ENCODE results near the gene SKIC3.

Gene SKIC3

DNA sequence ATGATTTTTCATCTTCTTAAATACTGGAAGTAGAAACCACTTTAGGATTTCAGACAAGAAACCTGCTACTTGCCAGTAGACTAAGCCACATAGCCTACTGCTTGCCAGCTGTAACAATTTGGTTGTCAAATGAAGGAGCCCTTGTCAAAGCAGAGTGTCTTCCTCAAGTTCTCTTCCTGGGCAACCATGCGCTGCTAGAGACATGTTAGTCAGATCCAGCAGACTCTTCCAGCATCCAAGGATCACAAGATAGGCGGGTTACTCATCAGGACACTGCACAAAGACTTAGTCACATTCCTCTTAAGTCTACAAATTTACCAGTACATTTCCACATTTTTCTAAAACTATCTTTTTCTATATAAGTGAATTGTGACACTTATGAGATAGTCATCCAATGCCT is 24.4 kb downstream of the SKIC3 start:
- H3K9ac ChIP-seq (ENCODE audit: low read depth, low read length) = no peak overlapping the region
- no peak overlapping the region for H3K27ac ChIP-seq (ENCODE audit: low read length)
- H3K36me3 ChIP-seq (ENCODE audit: insufficient read depth, low read depth, low read length) = peaks cover 52% of the 10 kb centered on the region

DNA sequence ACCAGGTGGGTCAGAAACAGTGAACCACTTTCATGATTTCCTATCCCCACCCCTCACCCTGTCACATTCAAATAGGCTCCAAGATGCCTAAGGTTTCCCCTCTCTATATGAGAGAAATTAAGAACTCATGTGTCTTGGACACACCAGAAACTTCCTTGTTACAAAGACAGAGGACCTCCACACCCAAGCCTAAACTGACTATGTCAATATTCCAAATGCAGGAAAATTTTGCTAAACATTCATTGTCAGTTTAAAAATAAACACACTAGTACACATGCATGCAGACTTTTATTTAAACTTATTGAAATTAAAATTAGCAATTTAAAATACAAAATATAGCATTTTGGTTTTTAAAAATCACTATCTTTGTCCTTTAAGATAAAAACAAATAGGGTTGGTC is 26.2 kb downstream of the SKIC3 start:
- Histone ChIP-seq H3K9ac (ENCODE audit: low read depth, low read length) (no peak overlapping the region), H3K4me1 (ENCODE audit: insufficient read depth, low read length) (peaks cover 21% of the 10 kb centered on the region), H3K27me3 (ENCODE audit: insufficient read depth, low read length) (no peaks in the 10 kb centered on the region), H3K4me3 (ENCODE audit: low read length) (no peak overlapping the region), H3K36me3 (ENCODE audit: insufficient read depth, low read depth, low read length) (peaks cover 70% of the 10 kb centered on the region), H3K27ac (ENCODE audit: low read length) (no peak overlapping the region), H3K9me3 (ENCODE audit: insufficient read depth, low read depth, low read length) (no peaks in the 10 kb centered on the region)

More for the DNA sequence above, 24.4 kb downstream of the SKIC3 start:
- no peak overlapping the region for H3K4me3 ChIP-seq (ENCODE audit: low read length)
- H3K9me3 ChIP-seq (ENCODE audit: insufficient read depth, low read depth, low read length) = no peaks in the 10 kb centered on the region
- H3K27me3 ChIP-seq (ENCODE audit: insufficient read depth, low read length) = no peaks in the 10 kb centered on the region
- H3K4me1 ChIP-seq (ENCODE audit: insufficient read depth, low read length) = peaks cover 21% of the 10 kb centered on the region

GRCh38 chr5:95526871-95527270 is 27.9 kb downstream of the SKIC3 start:
- Histone ChIP-seq H3K9ac (ENCODE audit: low read depth, low read length) (no peak overlapping the region), H3K4me3 (ENCODE audit: low read length) (no peak overlapping the region), H3K9me3 (ENCODE audit: insufficient read depth, low read depth, low read length) (no peaks in the 10 kb centered on the region), H3K27me3 (ENCODE audit: insufficient read depth, low read length) (no peaks in the 10 kb centered on the region), H3K4me1 (ENCODE audit: insufficient read depth, low read length) (peaks cover 5% of the 10 kb centered on the region), H3K36me3 (ENCODE audit: insufficient read depth, low read depth, low read length) (peaks cover 87% of the 10 kb centered on the region), H3K27ac (ENCODE audit: low read length) (no peak overlapping the region)

GRCh38 chr5:95524423-95524822 is 30.4 kb downstream of the SKIC3 start:
- H3K9ac ChIP-seq (ENCODE audit: low read depth, low read length) = no peak overlapping the region
- H3K36me3 ChIP-seq (ENCODE audit: insufficient read depth, low read depth, low read length) = peaks cover 94% of the 10 kb centered on the region
- no peaks in the 10 kb centered on the region for H3K9me3 ChIP-seq (ENCODE audit: insufficient read depth, low read depth, low read length)
- H3K4me1 ChIP-seq (ENCODE audit: insufficient read depth, low read length) = no peaks in the 10 kb centered on the region
- H3K4me3 ChIP-seq (ENCODE audit: low read length) = no peak overlapping the region
- no peaks in the 10 kb centered on the region for H3K27me3 ChIP-seq (ENCODE audit: insufficient read depth, low read length)
- H3K27ac ChIP-seq (ENCODE audit: low read length) = no peak overlapping the region

GRCh38 chr5:95520206-95520605 is 34.6 kb downstream of the SKIC3 start:
- H3K4me1 ChIP-seq (ENCODE audit: insufficient read depth, low read length) = no peaks in the 10 kb centered on the region
- H3K27ac ChIP-seq (ENCODE audit: low read length) = no peak overlapping the region
- no peaks in the 10 kb centered on the region for H3K9me3 ChIP-seq (ENCODE audit: insufficient read depth, low read depth, low read length)
- H3K4me3 ChIP-seq (ENCODE audit: low read length) = no peak overlapping the region
- no peaks in the 10 kb centered on the region for H3K27me3 ChIP-seq (ENCODE audit: insufficient read depth, low read length)
- peaks cover 95% of the 10 kb centered on the region for H3K36me3 ChIP-seq (ENCODE audit: insufficient read depth, low read depth, low read length)
- no peak overlapping the region for H3K9ac ChIP-seq (ENCODE audit: low read depth, low read length)

DNA sequence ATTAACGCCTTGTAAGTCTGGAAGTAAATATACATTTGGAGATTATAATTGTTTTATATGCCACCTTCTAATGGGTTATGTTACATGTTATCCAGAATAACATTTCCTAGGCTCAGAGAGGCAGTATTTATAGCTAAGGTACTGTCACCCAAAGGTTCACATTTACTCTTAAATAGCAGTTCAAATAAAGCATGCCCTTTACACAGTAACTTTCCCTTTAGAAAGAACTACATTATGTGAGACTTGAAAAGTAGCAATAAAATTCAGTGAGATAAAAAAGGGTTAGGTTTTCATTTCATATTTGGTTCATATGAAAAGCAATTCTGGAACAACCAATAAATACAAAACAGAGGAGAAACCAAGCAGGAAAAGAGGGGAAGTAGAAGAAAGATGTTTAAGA is 35.1 kb downstream of the SKIC3 start:
- Histone ChIP-seq H3K9ac (ENCODE audit: low read depth, low read length) (no peak overlapping the region), H3K9me3 (ENCODE audit: insufficient read depth, low read depth, low read length) (no peaks in the 10 kb centered on the region), H3K27me3 (ENCODE audit: insufficient read depth, low read length) (no peaks in the 10 kb centered on the region), H3K4me1 (ENCODE audit: insufficient read depth, low read length) (no peaks in the 10 kb centered on the region), H3K36me3 (ENCODE audit: insufficient read depth, low read depth, low read length) (peaks cover 95% of the 10 kb centered on the region), H3K27ac (ENCODE audit: low read length) (no peak overlapping the region), H3K4me3 (ENCODE audit: low read length) (no peak overlapping the region)

- H3K27me3 ChIP-seq (ENCODE audit: insufficient read depth, low read length) = no peaks in the 10 kb centered on the region
- no peaks in the 10 kb centered on the region for H3K4me1 ChIP-seq (ENCODE audit: insufficient read depth, low read length)
- peaks cover 95% of the 10 kb centered on the region for H3K36me3 ChIP-seq (ENCODE audit: insufficient read depth, low read depth, low read length)
- no peaks in the 10 kb centered on the region for H3K9me3 ChIP-seq (ENCODE audit: insufficient read depth, low read depth, low read length)
- no peak overlapping the region for H3K27ac ChIP-seq (ENCODE audit: low read length)
- H3K4me3 ChIP-seq (ENCODE audit: low read length) = no peak overlapping the region
- no peak overlapping the region for H3K9ac ChIP-seq (ENCODE audit: low read depth, low read length)
These were observed 35.6 kb downstream of the SKIC3 start for GRCh38 chr5:95519151-95519550.

- Histone ChIP-seq H3K27ac (ENCODE audit: low read length) (no peak overlapping the region), H3K9me3 (ENCODE audit: insufficient read depth, low read depth, low read length) (no peaks in the 10 kb centered on the region), H3K9ac (ENCODE audit: low read depth, low read length) (no peak overlapping the region), H3K36me3 (ENCODE audit: insufficient read depth, low read depth, low read length) (peaks cover 94% of the 10 kb centered on the region), H3K4me1 (ENCODE audit: insufficient read depth, low read length) (no peaks in the 10 kb centered on the region), H3K27me3 (ENCODE audit: insufficient read depth, low read length) (no peaks in the 10 kb centered on the region), H3K4me3 (ENCODE audit: low read length) (no peak overlapping the region)
These were observed 36.4 kb downstream of the SKIC3 start for GRCh38 chr5:95518417-95518816.

DNA sequence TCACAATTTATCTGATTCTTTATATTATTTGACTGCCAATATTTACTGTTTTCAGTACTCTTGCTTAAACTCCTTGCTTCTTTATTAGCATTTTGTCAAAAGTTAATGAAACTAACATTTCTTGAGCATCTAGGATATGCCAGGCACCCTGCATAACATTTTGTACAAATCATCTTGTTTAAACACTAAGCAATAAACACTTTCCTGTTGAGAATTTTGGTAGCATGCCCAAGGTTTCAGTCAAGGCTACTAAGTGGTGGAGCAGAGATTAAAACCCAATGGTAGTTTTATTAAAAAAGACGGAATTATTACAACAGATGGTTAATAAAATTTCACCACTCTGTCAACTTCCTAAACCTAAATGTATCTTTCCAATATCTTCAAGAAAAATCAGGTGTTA is 43.2 kb downstream of the SKIC3 start:
- no peak overlapping the region for H3K4me3 ChIP-seq (ENCODE audit: low read length)
- peaks cover 85% of the 10 kb centered on the region for H3K36me3 ChIP-seq (ENCODE audit: insufficient read depth, low read depth, low read length)
- no peaks in the 10 kb centered on the region for H3K9me3 ChIP-seq (ENCODE audit: insufficient read depth, low read depth, low read length)
- no peak overlapping the region for H3K9ac ChIP-seq (ENCODE audit: low read depth, low read length)
- H3K4me1 ChIP-seq (ENCODE audit: insufficient read depth, low read length) = no peaks in the 10 kb centered on the region
- no peak overlapping the region for H3K27ac ChIP-seq (ENCODE audit: low read length)
- H3K27me3 ChIP-seq (ENCODE audit: insufficient read depth, low read length) = no peaks in the 10 kb centered on the region

DNA sequence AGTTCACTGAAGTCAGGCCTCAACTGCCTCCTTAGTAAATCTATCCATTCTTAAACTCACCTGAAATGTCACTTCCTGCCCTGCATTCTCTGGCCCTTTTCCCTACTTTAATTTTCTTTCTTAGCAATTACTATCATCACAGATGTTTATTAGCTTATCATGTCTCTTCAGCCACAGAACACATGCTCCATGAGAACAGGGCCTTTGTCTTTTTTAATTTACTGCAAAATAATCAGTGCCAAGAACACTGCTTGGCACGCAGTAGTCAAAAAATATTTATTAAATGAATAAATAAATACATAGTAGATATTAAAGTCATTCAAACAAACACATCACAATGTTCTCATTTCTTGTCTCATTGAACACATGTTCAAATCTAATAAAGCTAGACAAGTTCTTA is 46.2 kb downstream of the SKIC3 start:
- Histone ChIP-seq H3K9ac (ENCODE audit: low read depth, low read length) (no peak overlapping the region), H3K9me3 (ENCODE audit: insufficient read depth, low read depth, low read length) (no peaks in the 10 kb centered on the region), H3K36me3 (ENCODE audit: insufficient read depth, low read depth, low read length) (peaks cover 68% of the 10 kb centered on the region), H3K4me1 (ENCODE audit: insufficient read depth, low read length) (no peaks in the 10 kb centered on the region), H3K4me3 (ENCODE audit: low read length) (no peak overlapping the region), H3K27ac (ENCODE audit: low read length) (no peak overlapping the region), H3K27me3 (ENCODE audit: insufficient read depth, low read length) (no peaks in the 10 kb centered on the region)

All from iPS-20b (cell line).